ENCODE results near the gene IGF2BP1. TPM values are rescaled to one million over a fixed set of nuclear protein-coding genes. Genes with fewer than 3 reads are reported as not detected.

IGF2BP1 gene
- total RNA-seq, 2 experiments from 2014 or later: 1.1 to 1.3 TPM

Other genes with a start within 250 kb of the IGF2BP1 start
- not detected for gene TTLL6, start 180.2 kb upstream of the IGF2BP1 start, total RNA-seq
- 10 to 100 TPM; 69.3 to 75.8 TPM for gene CALCOCO2, start 166.3 kb upstream of the IGF2BP1 start, total RNA-seq
- 100 to 1,000 TPM; 153 to 159 TPM for gene ATP5MC1, start 104.6 kb upstream of the IGF2BP1 start, total RNA-seq
- gene UBE2Z, start 89.0 kb upstream of the IGF2BP1 start, total RNA-seq: 10 to 100 TPM; 80.4 to 81.2 TPM
- 100 to 1,000 TPM; 127 to 134 TPM for gene SNF8, start 52.5 kb upstream of the IGF2BP1 start, total RNA-seq
- gene GIP, start 28.8 kb upstream of the IGF2BP1 start, total RNA-seq: not detected
- gene B4GALNT2, start 135.4 kb downstream of the IGF2BP1 start, total RNA-seq: not detected
- 10 to 100 TPM; 25.5 to 28.4 TPM for gene GNGT2, start 213.2 kb downstream of the IGF2BP1 start, total RNA-seq
- 10 to 100 TPM; 54.9 to 55.5 TPM for gene ABI3, start 213.3 kb downstream of the IGF2BP1 start, total RNA-seq
- not detected for gene PHOSPHO1, start 233.4 kb downstream of the IGF2BP1 start, total RNA-seq